ENCODE measurements around the gene DLGAP4. TPM values are rescaled to one million over a fixed set of nuclear protein-coding genes. Genes with fewer than 3 reads are reported as not detected.

The DLGAP4 gene
- total and polyA plus RNA-seq, 7 experiments from 2014 or later = 15.0 to 40.2 (median 35.3) TPM

DNA sequence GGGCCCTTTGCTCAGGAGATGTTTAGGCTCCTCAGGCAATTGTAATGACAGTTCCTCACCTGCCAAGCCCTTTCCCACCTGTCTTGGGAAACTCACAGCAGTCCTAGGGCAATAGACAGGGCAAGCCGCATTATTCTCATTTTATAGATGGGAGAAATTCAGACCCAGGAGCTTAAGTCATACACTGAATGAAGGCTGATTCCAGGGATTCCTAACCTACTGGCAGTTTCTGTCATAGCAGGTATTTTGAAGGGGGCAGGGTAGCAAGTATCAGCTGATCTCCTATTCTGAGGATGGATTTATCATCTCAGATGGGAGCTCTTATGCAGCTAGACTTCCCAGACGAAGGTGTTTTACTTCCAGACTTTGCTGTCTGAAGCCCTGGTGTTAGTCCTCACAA, 173.8 kb downstream of the DLGAP4 start:
- Mint-ChIP-seq H3K4me1 (peaks cover 17 to 48% (median 42%) of the 10 kb centered on the region in 7 donors), H3K9me3 (no peaks in the 10 kb centered on the region), H3K4me3 (no peak overlapping the region), H3K27ac (peak overlapping the region in 2 of 9 donors; percentile 52 to 72), H3K36me3 (peaks cover 0 to 12% (median 0%) of the 10 kb centered on the region in 5 donors), H3K27me3 (no peaks in the 10 kb centered on the region)
- Histone ChIP-seq H3K27me3 (ENCODE audit: control insufficient read depth in 2 of 2, insufficient read depth in 2 of 2, low read length in 2 of 2) (no peaks in the 10 kb centered on the region), H3K9me3 (ENCODE audit: control insufficient read depth in 2 of 3, low read length in 3 of 3) (no peaks in the 10 kb centered on the region), H3K27ac (ENCODE audit: low read depth, low read length) (no peak overlapping the region), H3K4me3 (ENCODE audit: low read length) (no peak overlapping the region), H3K4me1 (ENCODE audit: control insufficient read depth in 2 of 2, insufficient read depth in 2 of 2, low read length in 2 of 2) (peaks cover 4% of the 10 kb centered on the region in 2 donors), H3K36me3 (ENCODE audit: control insufficient read depth in 2 of 3, insufficient read depth in 3 of 3, low read length in 3 of 3) (peaks cover 0 to 7% (median 0%) of the 10 kb centered on the region in 3 experiments)
- ATAC-seq (no peak), DNase-seq (no peak)
- intact Hi-C loops (cut with micrococcal nuclease) = no loop called here
- ChIA-PET CTCF (no interaction called here), POLR2A (no interaction called here)

DNA sequence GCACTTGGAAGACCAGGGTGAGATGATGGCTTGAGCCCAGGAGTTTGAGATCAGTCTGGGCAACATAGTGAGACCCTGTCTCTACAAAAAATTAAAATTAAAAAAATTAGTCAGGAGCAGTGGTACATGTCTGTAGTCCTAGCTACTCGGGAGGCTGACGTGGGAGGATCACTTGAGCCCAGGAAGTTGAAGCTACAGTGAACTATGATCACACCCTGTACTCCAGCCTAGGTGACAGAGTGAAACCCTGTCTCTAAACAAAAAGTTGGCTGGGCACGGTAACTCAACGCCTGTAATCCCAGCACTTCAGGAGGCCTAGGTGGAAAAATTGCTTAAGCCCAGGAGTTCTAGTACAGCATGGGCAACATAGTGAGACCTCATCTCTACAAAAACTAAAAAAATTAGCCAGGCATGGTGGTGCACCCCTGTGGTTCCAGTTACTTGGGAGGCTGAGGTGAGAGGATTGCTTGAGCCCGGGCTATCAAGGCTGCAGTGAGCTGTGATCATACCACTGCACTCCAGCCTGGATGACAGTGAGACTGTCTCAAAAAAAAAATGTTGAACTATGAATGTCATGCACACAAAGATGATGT, 174.4 kb downstream of the DLGAP4 start:
- ChIA-PET POLR2A (no interaction called here), CTCF (no interaction called here)
- no peaks in the 10 kb centered on the region for H3K9me3 Mint-ChIP-seq
- H3K36me3 Mint-ChIP-seq = peaks cover 0 to 11% (median 0%) of the 10 kb centered on the region in 5 donors
- ATAC-seq (no peak), DNase-seq (no peak)
- H3K4me3 ChIP-seq (ENCODE audit: low read length) = no peak overlapping the region
- H3K27me3 ChIP-seq (ENCODE audit: control insufficient read depth in 2 of 2, insufficient read depth in 2 of 2, low read length in 2 of 2) = no peaks in the 10 kb centered on the region
- H3K27me3 Mint-ChIP-seq = no peaks in the 10 kb centered on the region
- H3K4me3 Mint-ChIP-seq = peak overlapping the region in 1 of 10 donors; percentile 18
- H3K4me1 Mint-ChIP-seq = peaks cover 16 to 49% (median 40%) of the 10 kb centered on the region in 7 donors
- peaks cover 4% of the 10 kb centered on the region in 2 donors for H3K4me1 ChIP-seq (ENCODE audit: control insufficient read depth in 2 of 2, insufficient read depth in 2 of 2, low read length in 2 of 2)
- no peaks in the 10 kb centered on the region for H3K9me3 ChIP-seq (ENCODE audit: control insufficient read depth in 2 of 3, low read length in 3 of 3)
- peaks cover 0 to 7% (median 0%) of the 10 kb centered on the region in 3 experiments for H3K36me3 ChIP-seq (ENCODE audit: control insufficient read depth in 2 of 3, insufficient read depth in 3 of 3, low read length in 3 of 3)
- intact Hi-C loops (cut with micrococcal nuclease) = no loop called here
- H3K27ac ChIP-seq (ENCODE audit: low read depth, low read length) = no peak overlapping the region
- H3K27ac Mint-ChIP-seq = peak overlapping the region in 3 of 9 donors; percentile 6 to 45 (median 9)

- Mint-ChIP-seq H3K36me3 (peaks cover 0 to 11% (median 0%) of the 10 kb centered on the region in 5 donors), H3K27ac (peak overlapping the region in 1 of 9 donors; percentile 9), H3K4me3 (peak overlapping the region in 1 of 10 donors; percentile 37), H3K9me3 (no peaks in the 10 kb centered on the region), H3K27me3 (no peaks in the 10 kb centered on the region), H3K4me1 (peaks cover 16 to 56% (median 44%) of the 10 kb centered on the region in 7 donors)
- ChIA-PET CTCF (interaction anchor here (1.6 kb wide), 1 partner anchor 8 kb away, joined by 4 read pairs; no protein-coding TSS in a partner anchor), POLR2A (no interaction called here)
- no peak for DNase-seq
- peaks cover 4% of the 10 kb centered on the region in 2 donors for H3K4me1 ChIP-seq (ENCODE audit: control insufficient read depth in 2 of 2, insufficient read depth in 2 of 2, low read length in 2 of 2)
- ATAC-seq = peak; percentile 22
- intact Hi-C loops (cut with micrococcal nuclease) = no loop called here
- H3K9me3 ChIP-seq (ENCODE audit: control insufficient read depth in 2 of 3, low read length in 3 of 3) = no peaks in the 10 kb centered on the region
- no peak overlapping the region for H3K27ac ChIP-seq (ENCODE audit: low read depth, low read length)
- no peaks in the 10 kb centered on the region for H3K27me3 ChIP-seq (ENCODE audit: control insufficient read depth in 2 of 2, insufficient read depth in 2 of 2, low read length in 2 of 2)
- no peak overlapping the region for H3K4me3 ChIP-seq (ENCODE audit: low read length)
- peaks cover 0 to 7% (median 0%) of the 10 kb centered on the region in 3 experiments for H3K36me3 ChIP-seq (ENCODE audit: control insufficient read depth in 2 of 3, insufficient read depth in 3 of 3, low read length in 3 of 3)
Observed at GRCh38 chr20:36481380-36482043, 175.4 kb downstream of the DLGAP4 start.

DNA sequence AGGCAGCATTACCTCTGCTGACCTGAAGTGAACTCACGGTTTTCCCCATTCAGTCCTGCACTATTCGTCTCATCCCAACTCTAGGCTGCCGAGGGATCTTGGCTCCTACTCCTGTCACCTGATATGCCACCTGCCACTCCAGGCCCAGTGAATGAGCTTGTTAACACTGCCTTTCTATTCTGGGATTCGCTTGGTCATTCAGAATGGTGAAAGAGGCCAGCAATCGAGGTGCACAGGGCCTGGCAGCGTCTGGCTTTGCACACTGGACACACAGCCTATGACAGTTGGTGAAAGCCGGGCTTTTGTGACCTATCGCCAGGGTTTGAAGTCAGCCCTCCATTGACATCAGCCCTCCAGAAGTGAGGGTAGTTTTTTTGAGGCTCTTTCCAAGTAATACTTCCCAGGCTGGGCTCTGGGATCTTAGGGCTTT, 175.9 kb downstream of the DLGAP4 start:
- Histone ChIP-seq H3K36me3 (ENCODE audit: control insufficient read depth in 2 of 3, insufficient read depth in 3 of 3, low read length in 3 of 3) (peaks cover 0 to 7% (median 0%) of the 10 kb centered on the region in 3 experiments), H3K27me3 (ENCODE audit: control insufficient read depth in 2 of 2, insufficient read depth in 2 of 2, low read length in 2 of 2) (no peaks in the 10 kb centered on the region), H3K9me3 (ENCODE audit: control insufficient read depth in 2 of 3, low read length in 3 of 3) (no peaks in the 10 kb centered on the region), H3K4me3 (ENCODE audit: low read length) (no peak overlapping the region), H3K27ac (ENCODE audit: low read depth, low read length) (no peak overlapping the region), H3K4me1 (ENCODE audit: control insufficient read depth in 2 of 2, insufficient read depth in 2 of 2, low read length in 2 of 2) (peaks cover 4% of the 10 kb centered on the region in 2 donors)
- ATAC-seq = no peak
- no peak overlapping the region for H3K27ac Mint-ChIP-seq
- no peak overlapping the region for H3K4me3 Mint-ChIP-seq
- no peaks in the 10 kb centered on the region for H3K9me3 Mint-ChIP-seq
- DNase-seq = no peak
- ChIA-PET CTCF (interaction anchor here (0.7 to 1.6 kb wide), 2 partner anchors 9 to 1001 kb away, joined by 4 read pairs; no protein-coding TSS in a partner anchor), POLR2A (interaction anchor here (0.6 kb wide), 1 partner anchor 12 kb away, joined by 4 read pairs; no protein-coding TSS in a partner anchor)
- H3K36me3 Mint-ChIP-seq = peaks cover 0 to 11% (median 0%) of the 10 kb centered on the region in 5 donors
- intact Hi-C loops (cut with micrococcal nuclease) = no loop called here
- no peaks in the 10 kb centered on the region for H3K27me3 Mint-ChIP-seq
- H3K4me1 Mint-ChIP-seq = peaks cover 21 to 56% (median 44%) of the 10 kb centered on the region in 7 donors

- Histone ChIP-seq H3K36me3 (ENCODE audit: control insufficient read depth in 2 of 3, insufficient read depth in 3 of 3, low read length in 3 of 3) (peaks cover 0 to 7% (median 0%) of the 10 kb centered on the region in 3 experiments), H3K4me1 (ENCODE audit: control insufficient read depth in 2 of 2, insufficient read depth in 2 of 2, low read length in 2 of 2) (peaks cover 4% of the 10 kb centered on the region in 2 donors), H3K4me3 (ENCODE audit: low read length) (no peak overlapping the region), H3K27ac (ENCODE audit: low read depth, low read length) (no peak overlapping the region), H3K27me3 (ENCODE audit: control insufficient read depth in 2 of 2, insufficient read depth in 2 of 2, low read length in 2 of 2) (no peaks in the 10 kb centered on the region), H3K9me3 (ENCODE audit: control insufficient read depth in 2 of 3, low read length in 3 of 3) (no peaks in the 10 kb centered on the region)
- intact Hi-C loops (cut with micrococcal nuclease) = no loop called here
- Mint-ChIP-seq H3K36me3 (peaks cover 0 to 11% (median 0%) of the 10 kb centered on the region in 5 donors), H3K27me3 (no peaks in the 10 kb centered on the region), H3K9me3 (no peaks in the 10 kb centered on the region), H3K27ac (peak overlapping the region in 2 of 9 donors; percentile 7 to 55), H3K4me3 (no peak overlapping the region), H3K4me1 (peaks cover 19 to 58% (median 38%) of the 10 kb centered on the region in 7 donors)
- POLR2A ChIA-PET = no interaction called here
- DNase-seq (no peak), ATAC-seq (no peak)
- CTCF ChIA-PET = interaction anchor here (0.5 to 1.6 kb wide), 2 partner anchors 10 to 491 kb away, joined by 4 read pairs; no protein-coding TSS in a partner anchor
Observed at GRCh38 chr20:36483209-36483918, 177.2 kb downstream of the DLGAP4 start.

- Mint-ChIP-seq H3K27me3 (no peaks in the 10 kb centered on the region), H3K27ac (no peak overlapping the region), H3K9me3 (no peaks in the 10 kb centered on the region), H3K4me3 (no peak overlapping the region), H3K36me3 (peaks cover 0 to 7% (median 0%) of the 10 kb centered on the region in 5 donors), H3K4me1 (peaks cover 20 to 55% (median 34%) of the 10 kb centered on the region in 7 donors)
- Histone ChIP-seq H3K27ac (ENCODE audit: low read depth, low read length) (no peak overlapping the region), H3K9me3 (ENCODE audit: control insufficient read depth in 2 of 3, low read length in 3 of 3) (no peaks in the 10 kb centered on the region), H3K36me3 (ENCODE audit: control insufficient read depth in 2 of 3, insufficient read depth in 3 of 3, low read length in 3 of 3) (peaks cover 0 to 7% (median 0%) of the 10 kb centered on the region in 3 experiments), H3K27me3 (ENCODE audit: control insufficient read depth in 2 of 2, insufficient read depth in 2 of 2, low read length in 2 of 2) (no peaks in the 10 kb centered on the region), H3K4me1 (ENCODE audit: control insufficient read depth in 2 of 2, insufficient read depth in 2 of 2, low read length in 2 of 2) (peaks cover 4% of the 10 kb centered on the region in 2 donors), H3K4me3 (ENCODE audit: low read length) (no peak overlapping the region)
- CTCF ChIA-PET = no interaction called here
- POLR2A ChIA-PET = no interaction called here
- intact Hi-C loops (cut with micrococcal nuclease) = no loop called here
- DNase-seq = no peak
- ATAC-seq = no peak
Observed at GRCh38 chr20:36483919-36484808, 178.0 kb downstream of the DLGAP4 start.

Data from naive thymus-derived CD4-positive, alpha-beta T cell (primary cell).